ENCODE data around the gene PKP4.
"Not testable (repeated sequence)": the region's sequence is repeated elsewhere in the genome, so short reads cannot be mapped to it uniquely, and the experiment has no call there.

The PKP4 gene

GRCh38 chr2:158687315-158687714, 230.6 kb downstream of the PKP4 start:
- DNase-seq: no peak
- Mint-ChIP-seq H3K27ac (no peak overlapping the region), H3K4me3 (no peak overlapping the region), H3K4me1 (no peaks in the 10 kb centered on the region), H3K36me3 (no peaks in the 10 kb centered on the region), H3K27me3 (peaks cover 17% of the 10 kb centered on the region), H3K9me3 (no peaks in the 10 kb centered on the region)
- CTCF ChIA-PET: interaction anchor here (1.8 kb wide), 1 partner anchor 26 kb away, joined by 4 read pairs; no protein-coding TSS in a partner anchor

- Mint-ChIP-seq H3K27ac (no peak overlapping the region), H3K36me3 (no peaks in the 10 kb centered on the region), H3K4me3 (no peak overlapping the region), H3K4me1 (no peaks in the 10 kb centered on the region), H3K9me3 (no peaks in the 10 kb centered on the region), H3K27me3 (peaks cover 17% of the 10 kb centered on the region)
- no peak for DNase-seq
- CTCF ChIA-PET: interaction anchor here (1.8 kb wide), 1 partner anchor 25 kb away, joined by 4 read pairs; no protein-coding TSS in a partner anchor
Measured at GRCh38 chr2:158688721-158689120, 232.0 kb downstream of the PKP4 start.

DNA sequence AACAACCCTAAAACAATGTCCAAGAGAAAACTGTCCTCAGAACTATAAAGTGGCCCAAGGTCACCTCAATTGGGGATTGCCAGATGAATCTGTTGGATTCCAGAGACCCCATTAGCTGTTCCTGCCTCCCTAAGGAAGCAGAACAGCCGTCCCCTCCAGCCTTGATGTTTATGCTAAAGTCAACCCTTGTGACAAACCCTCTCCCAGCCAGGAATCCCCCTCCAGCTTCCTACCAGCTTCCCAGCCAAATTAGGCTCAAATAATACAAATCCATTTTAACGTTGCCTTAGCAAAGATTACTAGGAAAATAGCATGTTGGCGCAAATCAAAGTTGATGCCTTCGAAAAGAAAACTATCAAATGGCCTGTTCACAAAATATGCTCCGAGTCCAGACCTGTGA, 232.6 kb downstream of the PKP4 start:
- H3K36me3 Mint-ChIP-seq: no peaks in the 10 kb centered on the region
- H3K4me3 Mint-ChIP-seq: no peak overlapping the region
- H3K27ac Mint-ChIP-seq: no peak overlapping the region
- peaks cover 17% of the 10 kb centered on the region for H3K27me3 Mint-ChIP-seq
- H3K4me1 Mint-ChIP-seq: no peaks in the 10 kb centered on the region
- CTCF ChIA-PET: no interaction called here
- no peak for DNase-seq
- no peaks in the 10 kb centered on the region for H3K9me3 Mint-ChIP-seq

DNA sequence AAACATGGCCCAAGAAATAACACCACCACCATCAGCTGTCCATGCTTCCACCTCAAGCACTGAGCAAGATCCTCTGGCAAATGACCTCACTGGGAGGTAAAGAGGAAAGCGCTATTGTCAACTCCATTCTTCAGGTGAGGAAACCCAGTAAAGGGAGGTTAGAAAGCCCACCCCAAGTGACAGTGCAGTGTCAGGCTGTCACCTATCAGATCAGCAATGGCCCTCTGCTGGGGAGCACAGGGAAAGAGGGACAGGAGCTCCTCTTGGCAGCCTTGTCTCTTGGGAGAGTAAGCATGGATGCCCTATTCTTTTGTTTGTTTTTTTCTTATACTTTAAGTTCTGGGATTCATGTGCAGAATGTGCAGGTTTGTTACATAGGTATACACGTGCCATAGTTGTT, 234.1 kb downstream of the PKP4 start:
- CTCF ChIA-PET: no interaction called here
- Mint-ChIP-seq H3K4me3 (no peak overlapping the region), H3K27ac (no peak overlapping the region), H3K27me3 (peaks cover 17% of the 10 kb centered on the region), H3K9me3 (no peaks in the 10 kb centered on the region), H3K4me1 (no peaks in the 10 kb centered on the region), H3K36me3 (no peaks in the 10 kb centered on the region)
- no peak for DNase-seq

GRCh38 chr2:158691619-158692018, 234.9 kb downstream of the PKP4 start:
- no peak overlapping the region for H3K4me3 Mint-ChIP-seq
- CTCF ChIA-PET: no interaction called here
- peaks cover 17% of the 10 kb centered on the region for H3K27me3 Mint-ChIP-seq
- no peaks in the 10 kb centered on the region for H3K36me3 Mint-ChIP-seq
- no peaks in the 10 kb centered on the region for H3K4me1 Mint-ChIP-seq
- no peaks in the 10 kb centered on the region for H3K9me3 Mint-ChIP-seq
- no peak for DNase-seq
- no peak overlapping the region for H3K27ac Mint-ChIP-seq

- DNase-seq: no peak
- H3K4me3 Mint-ChIP-seq: no peak overlapping the region
- H3K36me3 Mint-ChIP-seq: no peaks in the 10 kb centered on the region
- no peaks in the 10 kb centered on the region for H3K4me1 Mint-ChIP-seq
- H3K9me3 Mint-ChIP-seq: no peaks in the 10 kb centered on the region
- CTCF ChIA-PET: no interaction called here
- H3K27me3 Mint-ChIP-seq: peaks cover 17% of the 10 kb centered on the region
- H3K27ac Mint-ChIP-seq: no peak overlapping the region
Measured at GRCh38 chr2:158692372-158693103, 235.8 kb downstream of the PKP4 start.

- no peaks in the 10 kb centered on the region for H3K4me1 Mint-ChIP-seq
- H3K4me3 Mint-ChIP-seq: no peak overlapping the region
- CTCF ChIA-PET: no interaction called here
- H3K36me3 Mint-ChIP-seq: no peaks in the 10 kb centered on the region
- no peak for DNase-seq
- H3K27ac Mint-ChIP-seq: no peak overlapping the region
- no peaks in the 10 kb centered on the region for H3K9me3 Mint-ChIP-seq
- H3K27me3 Mint-ChIP-seq: peaks cover 14% of the 10 kb centered on the region
Measured at GRCh38 chr2:158693476-158693875, 236.7 kb downstream of the PKP4 start.

DNA sequence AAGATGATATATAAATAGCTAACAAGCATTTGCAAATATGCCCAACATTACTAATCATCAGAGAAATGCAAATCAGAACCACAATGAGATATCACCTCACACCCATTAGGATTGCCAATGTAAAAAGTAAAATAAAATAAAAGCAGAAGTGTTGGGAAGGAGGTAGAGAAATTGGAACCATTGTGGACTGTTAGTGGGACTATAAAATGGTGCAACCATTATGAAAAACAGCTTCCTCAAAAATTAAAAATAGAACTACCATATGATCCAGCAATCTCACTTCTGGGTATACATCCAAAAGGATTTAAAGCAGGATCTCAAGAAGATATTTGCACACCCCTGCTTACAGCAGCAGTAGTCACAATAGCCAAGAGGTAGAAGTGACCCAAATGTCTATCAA, 238.6 kb downstream of the PKP4 start:
- H3K27ac Mint-ChIP-seq: no peak overlapping the region
- peaks cover 11% of the 10 kb centered on the region for H3K27me3 Mint-ChIP-seq
- no peaks in the 10 kb centered on the region for H3K36me3 Mint-ChIP-seq
- no peak for DNase-seq
- CTCF ChIA-PET: no interaction called here
- H3K4me1 Mint-ChIP-seq: no peaks in the 10 kb centered on the region
- H3K9me3 Mint-ChIP-seq: no peaks in the 10 kb centered on the region
- no peak overlapping the region for H3K4me3 Mint-ChIP-seq

- H3K36me3 Mint-ChIP-seq, H3K27ac Mint-ChIP-seq, DNase-seq, H3K9me3 Mint-ChIP-seq, H3K4me1 Mint-ChIP-seq, H3K4me3 Mint-ChIP-seq, H3K27me3 Mint-ChIP-seq, CTCF ChIA-PET: not testable (repeated sequence)
Measured at GRCh38 chr2:158695744-158696143, 239.0 kb downstream of the PKP4 start.

DNA sequence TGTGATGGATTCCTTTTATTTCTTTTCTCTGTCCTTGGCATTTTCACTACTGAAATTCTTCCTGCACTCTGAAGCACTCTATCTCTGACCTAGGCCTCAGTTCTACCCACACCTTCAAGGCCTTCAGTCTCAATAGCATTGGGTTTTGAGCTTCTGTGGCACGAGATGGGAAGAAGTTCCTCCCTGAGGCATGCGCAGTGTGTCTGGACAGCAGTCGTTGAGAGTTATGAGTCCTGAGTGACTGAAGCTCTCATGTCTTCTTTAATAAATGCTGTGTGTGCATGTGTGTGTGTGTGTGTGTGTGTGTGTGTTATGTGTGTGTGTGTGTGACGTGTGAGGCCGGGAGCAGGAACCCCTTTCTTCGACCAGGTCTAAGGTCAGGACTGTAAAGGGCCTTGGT, 242.6 kb downstream of the PKP4 start:
- H3K27me3 Mint-ChIP-seq: no peaks in the 10 kb centered on the region
- no peak for DNase-seq
- CTCF ChIA-PET: no interaction called here

GRCh38 chr2:158701101-158701500, 244.3 kb downstream of the PKP4 start:
- H3K36me3 Mint-ChIP-seq: no peaks in the 10 kb centered on the region
- no peaks in the 10 kb centered on the region for H3K9me3 Mint-ChIP-seq
- CTCF ChIA-PET: no interaction called here
- H3K27ac Mint-ChIP-seq: no peak overlapping the region
- no peaks in the 10 kb centered on the region for H3K27me3 Mint-ChIP-seq
- H3K4me1 Mint-ChIP-seq: no peaks in the 10 kb centered on the region
- no peak for DNase-seq
- no peak overlapping the region for H3K4me3 Mint-ChIP-seq

More for the DNA sequence above, 242.6 kb downstream of the PKP4 start:
- H3K27ac Mint-ChIP-seq: no peak overlapping the region
- no peaks in the 10 kb centered on the region for H3K4me1 Mint-ChIP-seq
- H3K36me3 Mint-ChIP-seq: no peaks in the 10 kb centered on the region
- no peaks in the 10 kb centered on the region for H3K9me3 Mint-ChIP-seq
- no peak overlapping the region for H3K4me3 Mint-ChIP-seq

DNA sequence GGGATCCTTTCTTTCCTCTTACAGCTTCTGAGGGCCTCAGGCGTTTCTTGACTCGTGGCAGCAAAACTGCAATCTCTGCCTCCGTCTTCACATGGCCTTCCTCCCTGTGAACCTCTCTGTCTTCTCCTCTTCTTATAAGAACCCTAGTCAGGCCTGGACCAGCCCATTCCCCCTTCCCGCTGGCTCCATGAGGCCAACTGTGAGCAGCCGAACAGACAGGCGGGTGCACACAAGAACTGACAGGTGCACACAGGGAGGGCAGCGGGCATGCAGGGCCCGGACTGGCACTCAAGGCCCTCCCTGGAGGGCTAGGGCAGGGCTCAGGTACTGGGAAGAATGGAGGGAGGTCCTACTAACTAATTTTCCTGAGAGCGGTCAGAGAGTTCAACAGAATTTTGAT, 246.0 kb downstream of the PKP4 start:
- CTCF ChIA-PET: no interaction called here
- no peaks in the 10 kb centered on the region for H3K27me3 Mint-ChIP-seq
- DNase-seq: no peak
- H3K9me3 Mint-ChIP-seq: no peaks in the 10 kb centered on the region
- no peaks in the 10 kb centered on the region for H3K36me3 Mint-ChIP-seq
- no peak overlapping the region for H3K27ac Mint-ChIP-seq
- no peaks in the 10 kb centered on the region for H3K4me1 Mint-ChIP-seq
- H3K4me3 Mint-ChIP-seq: no peak overlapping the region

DNA sequence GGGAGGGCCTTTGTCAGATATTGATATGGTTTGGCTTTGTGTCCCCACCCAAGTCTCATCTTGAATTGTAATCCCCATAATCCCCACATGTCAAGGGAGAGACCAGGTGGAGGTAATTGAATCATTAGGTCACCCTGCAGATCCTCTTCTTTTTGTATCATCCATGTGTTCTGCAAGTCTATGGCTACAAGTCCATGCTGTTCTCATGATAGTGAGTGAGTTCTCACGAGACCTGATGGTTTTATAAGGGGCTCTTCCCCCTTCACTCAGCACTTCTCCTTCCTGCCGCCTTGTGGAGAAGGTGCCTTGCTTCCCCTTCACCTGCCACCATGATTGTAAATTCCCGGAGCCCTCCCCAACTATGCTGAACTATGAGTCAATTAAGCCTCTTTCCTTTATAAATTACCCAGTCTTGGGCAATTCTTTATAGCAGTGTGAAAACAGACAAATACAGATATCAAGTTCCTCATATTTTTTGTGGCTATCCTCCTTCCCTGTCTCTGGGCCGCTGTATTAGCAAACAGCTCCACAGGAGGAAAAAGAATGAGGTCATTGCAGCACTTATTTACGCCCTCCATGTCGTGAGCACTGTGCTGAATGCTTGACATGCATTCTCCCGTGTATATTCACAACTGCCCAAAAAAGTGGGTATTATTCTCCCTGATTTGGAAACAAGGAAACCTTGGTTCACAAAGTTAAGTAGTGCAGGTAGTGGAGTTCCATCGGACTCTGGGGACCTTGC, 248.1 kb downstream of the PKP4 start:
- H3K4me1 Mint-ChIP-seq, DNase-seq, H3K27me3 Mint-ChIP-seq, H3K4me3 Mint-ChIP-seq, H3K36me3 Mint-ChIP-seq, CTCF ChIA-PET, H3K27ac Mint-ChIP-seq, H3K9me3 Mint-ChIP-seq: not testable (repeated sequence)

- Mint-ChIP-seq H3K27me3 (peaks cover 7% of the 10 kb centered on the region), H3K4me3 (no peak overlapping the region), H3K4me1 (no peaks in the 10 kb centered on the region), H3K27ac (no peak overlapping the region), H3K9me3 (peaks cover 3% of the 10 kb centered on the region), H3K36me3 (no peaks in the 10 kb centered on the region)
- CTCF ChIA-PET: interaction anchor here (1.1 kb wide), 1 partner anchor 25 kb away, joined by 4 read pairs; no protein-coding TSS in a partner anchor
- no peak for DNase-seq
Measured at GRCh38 chr2:158712791-158713522, 256.2 kb downstream of the PKP4 start.

Measured in activated naive CD4-positive, alpha-beta T cell treated with anti-CD3 and anti-CD28 coated beads, Interleukin-2, amount 10 ng/mL, durations not matched to agents 7 days and 5 days (primary cell).